GM18502 (cell line): ENCODE results near the gene LONP2.

Experiments used
- ATAC-seq: cut with Tn5 transposase; IDR thresholded peaks from one replicate; pipeline ENCODE4 v1.9.1; 2021; ENCODE audit warnings: mild to moderate bottlenecking; ENCODE audit not compliant: unreplicated experiment, poor library complexity

The LONP2 gene, protein sequence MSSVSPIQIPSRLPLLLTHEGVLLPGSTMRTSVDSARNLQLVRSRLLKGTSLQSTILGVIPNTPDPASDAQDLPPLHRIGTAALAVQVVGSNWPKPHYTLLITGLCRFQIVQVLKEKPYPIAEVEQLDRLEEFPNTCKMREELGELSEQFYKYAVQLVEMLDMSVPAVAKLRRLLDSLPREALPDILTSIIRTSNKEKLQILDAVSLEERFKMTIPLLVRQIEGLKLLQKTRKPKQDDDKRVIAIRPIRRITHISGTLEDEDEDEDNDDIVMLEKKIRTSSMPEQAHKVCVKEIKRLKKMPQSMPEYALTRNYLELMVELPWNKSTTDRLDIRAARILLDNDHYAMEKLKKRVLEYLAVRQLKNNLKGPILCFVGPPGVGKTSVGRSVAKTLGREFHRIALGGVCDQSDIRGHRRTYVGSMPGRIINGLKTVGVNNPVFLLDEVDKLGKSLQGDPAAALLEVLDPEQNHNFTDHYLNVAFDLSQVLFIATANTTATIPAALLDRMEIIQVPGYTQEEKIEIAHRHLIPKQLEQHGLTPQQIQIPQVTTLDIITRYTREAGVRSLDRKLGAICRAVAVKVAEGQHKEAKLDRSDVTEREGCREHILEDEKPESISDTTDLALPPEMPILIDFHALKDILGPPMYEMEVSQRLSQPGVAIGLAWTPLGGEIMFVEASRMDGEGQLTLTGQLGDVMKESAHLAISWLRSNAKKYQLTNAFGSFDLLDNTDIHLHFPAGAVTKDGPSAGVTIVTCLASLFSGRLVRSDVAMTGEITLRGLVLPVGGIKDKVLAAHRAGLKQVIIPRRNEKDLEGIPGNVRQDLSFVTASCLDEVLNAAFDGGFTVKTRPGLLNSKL

DNA sequence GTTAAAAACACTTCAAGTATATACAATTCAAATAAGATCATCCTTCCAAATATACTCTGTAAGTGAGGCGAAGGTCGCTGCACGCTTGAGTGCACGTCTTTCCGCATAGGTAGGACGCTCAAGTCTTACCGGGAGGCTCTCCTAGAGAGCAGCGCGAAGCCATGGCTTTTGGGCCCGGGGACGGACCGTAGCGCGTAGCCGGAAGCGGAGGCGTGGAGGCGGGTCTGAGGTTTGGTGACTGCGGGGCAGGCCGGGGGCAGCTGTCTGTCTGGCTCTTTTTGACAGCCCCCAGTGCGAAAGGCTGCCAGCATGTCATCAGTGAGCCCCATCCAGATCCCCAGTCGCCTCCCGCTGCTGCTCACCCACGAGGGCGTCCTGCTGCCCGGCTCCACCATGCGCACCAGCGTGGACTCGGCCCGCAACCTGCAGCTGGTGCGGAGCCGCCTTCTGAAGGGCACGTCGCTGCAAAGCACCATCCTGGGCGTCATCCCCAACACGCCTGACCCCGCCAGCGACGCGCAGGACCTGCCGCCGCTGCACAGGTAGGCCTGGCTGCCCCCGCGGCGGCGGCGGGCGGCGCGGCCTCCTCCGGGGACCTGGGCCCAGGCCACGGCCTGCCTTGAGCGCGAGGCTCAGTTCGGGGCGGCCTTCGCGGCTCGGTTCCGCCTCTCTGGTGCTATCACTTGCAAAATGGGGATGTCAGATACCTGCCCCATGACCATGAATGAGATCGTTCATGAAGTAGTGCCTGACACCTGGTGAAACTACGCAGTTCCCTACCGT is at the start of gene LONP2:
Gene LONP2, plus strand, starts transcription at position 221 of the 783 bp plus-strand sequence. Its CDS starts 89 bp downstream, at position 310.
- ATAC-seq: peak; percentile 98

DNA sequence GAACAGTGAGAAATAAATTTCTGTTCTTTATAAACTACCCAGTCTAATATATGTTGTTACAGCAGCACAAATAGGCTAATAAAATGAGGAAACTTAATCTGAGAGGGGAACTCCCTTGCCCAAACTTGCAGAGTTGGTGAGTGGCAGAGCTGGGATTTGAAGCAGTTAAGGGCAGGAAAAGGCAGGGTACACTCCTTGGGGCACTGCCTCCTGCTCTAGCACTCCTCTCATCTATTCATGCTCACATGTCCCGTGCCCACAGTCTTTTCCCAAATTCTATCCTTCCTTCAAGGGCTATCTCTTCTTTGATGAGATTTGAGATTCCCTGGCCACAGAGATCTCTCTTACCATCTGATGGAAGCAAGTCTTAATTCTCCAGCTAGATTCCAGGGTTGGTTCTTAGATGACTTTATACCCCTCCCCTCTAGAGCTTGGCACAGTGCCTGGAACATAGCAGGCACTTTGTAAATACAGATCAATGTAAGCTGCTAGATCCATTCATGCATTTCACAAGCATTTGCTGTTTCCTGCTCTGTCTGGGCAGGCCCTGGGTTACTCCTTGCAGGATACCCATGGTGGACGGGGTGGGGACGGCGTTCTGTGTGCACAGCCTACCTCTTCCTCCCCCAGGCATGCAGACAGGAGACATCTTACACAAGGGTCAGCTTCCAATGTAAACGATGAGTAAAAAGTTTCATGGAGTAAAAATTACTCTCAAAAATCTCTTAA is 49.1 kb upstream of the LONP2 start:
- no peak for ATAC-seq

DNA sequence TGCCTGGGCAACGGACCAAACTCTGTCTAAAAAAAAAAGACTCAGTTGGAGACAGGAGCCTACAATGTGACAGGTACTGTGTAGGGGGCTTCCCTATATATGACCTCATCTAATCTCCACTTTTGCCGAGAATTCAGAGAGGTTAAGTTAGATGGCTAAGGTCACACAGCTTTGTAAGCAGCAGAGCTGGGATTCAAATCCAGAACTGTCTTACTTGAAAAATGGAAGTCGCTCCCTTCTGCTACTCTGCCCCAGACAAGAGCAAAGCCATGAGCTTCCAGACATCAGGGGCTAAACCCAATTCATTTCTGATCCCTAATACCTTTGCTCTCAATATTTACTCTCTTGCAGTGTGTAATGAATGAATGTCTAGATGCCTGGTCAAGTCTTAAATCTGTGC is 46.8 kb upstream of the LONP2 start:
- no peak for ATAC-seq

DNA sequence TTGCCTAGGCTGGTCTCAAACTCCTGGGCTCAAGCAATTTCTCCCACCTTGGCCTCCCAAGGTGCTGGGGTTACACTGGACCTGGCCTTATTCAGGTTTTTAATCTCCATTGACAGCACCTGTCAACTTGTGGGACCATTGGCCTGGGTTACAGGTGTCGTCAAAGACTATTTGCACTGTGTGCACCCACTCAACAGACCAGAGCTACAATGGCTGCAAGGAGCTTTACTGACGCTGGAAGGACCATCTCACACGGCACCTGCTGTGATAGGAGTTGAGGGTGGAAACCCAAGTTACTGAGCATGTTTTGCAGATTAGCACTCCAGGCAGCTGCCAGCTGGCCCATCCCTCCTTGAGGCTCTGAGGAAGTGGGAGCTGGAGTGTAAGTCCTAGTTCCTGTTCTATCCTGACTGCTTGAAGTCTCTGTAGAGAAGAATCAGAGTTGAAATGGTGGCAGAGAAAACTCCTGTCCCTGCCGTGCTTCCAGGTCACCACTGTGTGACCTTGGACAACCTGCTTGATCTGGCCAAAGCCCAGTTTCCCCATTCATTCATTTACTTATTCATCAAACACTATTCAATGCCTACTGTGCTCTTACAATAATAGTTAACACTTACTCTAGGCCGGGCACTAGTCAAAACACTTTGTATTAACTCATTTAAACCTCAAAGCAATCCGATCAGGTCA is 42.4 kb upstream of the LONP2 start:
- ATAC-seq: no peak

DNA sequence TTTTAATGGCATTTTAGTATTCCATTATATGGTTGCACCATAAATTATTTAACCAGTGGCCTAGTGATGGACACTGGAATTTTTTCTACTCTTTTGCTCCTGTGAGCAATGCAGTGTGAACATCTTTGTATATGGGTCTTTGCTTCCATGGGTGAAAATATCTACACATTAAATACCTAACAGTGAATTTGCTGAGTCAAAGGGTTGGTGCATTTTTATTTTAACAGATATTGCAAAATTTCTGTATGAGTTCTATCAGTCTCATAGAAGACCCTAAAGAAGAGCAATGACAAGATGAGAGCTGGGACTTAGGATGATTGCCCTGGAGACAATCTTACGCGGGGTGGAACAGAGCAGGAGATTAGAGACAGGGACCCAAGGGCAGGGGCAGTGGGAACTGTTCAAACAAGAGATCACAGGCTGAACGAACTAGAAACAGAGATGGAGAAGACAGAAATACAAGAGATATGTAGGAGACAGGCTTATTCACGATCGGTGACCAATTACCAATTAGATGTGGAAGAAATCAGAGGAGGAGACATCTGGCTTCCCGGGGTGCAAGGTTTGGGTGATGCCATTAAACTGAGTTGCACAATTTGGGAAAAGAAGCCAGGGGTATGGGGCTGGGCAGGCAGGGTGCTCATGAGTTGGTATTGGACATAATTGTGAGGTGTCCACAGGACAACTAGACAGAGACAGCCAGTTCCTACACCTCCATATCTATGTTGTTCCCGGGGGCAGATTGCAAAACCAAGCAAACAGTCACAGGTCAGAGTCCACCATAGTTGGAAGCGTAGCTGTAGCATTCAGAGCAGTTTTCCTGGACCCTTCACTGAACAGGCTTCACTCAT is 39.9 kb upstream of the LONP2 start:
- ATAC-seq: no peak

DNA sequence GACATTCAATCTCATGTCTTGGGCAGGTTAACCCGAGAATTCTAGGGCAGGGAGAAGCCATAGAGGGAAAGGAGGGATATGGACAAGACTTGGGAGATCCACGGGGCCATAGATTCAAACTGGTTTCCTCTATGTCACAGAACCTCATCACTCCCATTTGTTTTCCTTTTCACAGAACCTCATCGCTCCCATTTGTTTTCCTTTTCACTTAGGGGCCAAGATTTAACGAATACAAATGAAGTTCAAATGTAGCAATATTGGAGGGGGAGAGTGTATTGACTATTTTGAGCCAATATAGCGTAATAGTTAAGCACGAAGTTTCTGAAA is 39.3 kb upstream of the LONP2 start:
- no peak for ATAC-seq

DNA sequence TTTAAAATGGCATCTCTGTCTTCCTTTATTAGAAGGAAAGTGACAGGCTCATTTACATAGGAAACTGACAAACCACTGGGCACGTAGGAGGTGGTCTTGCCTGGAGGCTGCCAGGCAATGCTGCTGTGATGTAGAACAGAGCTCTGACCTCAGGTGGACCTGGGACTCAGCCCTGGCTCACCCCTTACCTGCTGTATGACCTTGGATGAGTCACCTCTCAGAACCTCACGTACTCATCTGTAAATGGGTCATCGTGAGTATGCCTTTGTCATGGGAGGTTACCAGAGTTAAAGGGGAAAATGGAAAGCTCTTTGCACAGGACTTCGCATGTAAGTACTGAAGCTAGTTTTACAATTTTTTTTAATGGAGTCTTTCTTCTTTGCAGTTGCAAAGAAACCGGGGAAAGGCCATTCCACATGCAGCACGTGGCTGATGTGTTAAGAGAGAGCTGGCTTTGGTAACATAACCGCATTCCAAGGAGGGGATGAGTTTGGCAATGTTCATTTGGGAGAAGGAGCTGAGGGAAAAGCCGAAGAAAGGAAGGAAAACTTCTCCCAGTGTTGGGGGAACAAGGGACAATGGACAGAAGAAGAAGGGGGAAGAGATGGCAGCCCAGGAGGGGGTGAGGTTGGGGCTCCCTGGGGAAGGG is 37.4 kb upstream of the LONP2 start:
- ATAC-seq: no peak

DNA sequence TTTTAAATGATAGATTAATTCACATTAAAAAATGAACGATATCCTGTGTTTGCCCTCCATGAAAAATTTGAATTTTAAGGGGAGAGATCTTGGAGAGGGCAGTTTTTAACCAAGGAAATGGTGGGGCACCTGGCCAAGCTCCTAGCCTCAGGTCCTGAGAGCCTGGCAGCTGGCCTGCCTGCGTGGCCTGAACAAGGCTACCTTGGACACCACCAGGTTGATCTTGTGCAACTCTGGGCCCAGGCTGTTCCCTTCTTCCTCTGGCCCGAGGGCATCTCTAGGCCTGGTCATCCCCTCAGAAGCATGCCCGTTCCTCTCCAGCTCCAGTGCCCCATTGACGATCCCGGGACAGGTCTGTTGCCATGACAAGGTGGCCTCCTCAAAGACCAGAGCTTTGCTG is 33.4 kb upstream of the LONP2 start:
- no peak for ATAC-seq

DNA sequence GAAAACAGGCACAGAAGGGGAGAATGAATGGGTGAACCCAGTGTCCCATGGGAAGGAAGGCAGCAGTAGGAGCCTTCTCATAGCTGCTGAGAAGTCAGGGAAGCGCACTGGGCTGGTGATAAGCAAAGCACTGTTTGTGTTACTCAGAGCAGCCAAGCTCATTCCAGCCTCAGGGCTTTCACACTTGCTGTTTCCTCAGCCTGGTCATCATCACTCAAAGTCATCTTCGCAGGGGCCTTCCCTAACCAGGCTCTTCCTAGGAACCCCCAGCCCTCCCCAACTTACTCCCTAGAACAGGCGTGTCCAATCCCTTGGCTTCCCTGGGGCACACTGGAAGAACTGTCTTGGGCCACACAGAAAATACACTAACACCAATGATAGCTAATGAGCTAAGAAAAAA is 32.1 kb upstream of the LONP2 start:
- ATAC-seq: no peak

DNA sequence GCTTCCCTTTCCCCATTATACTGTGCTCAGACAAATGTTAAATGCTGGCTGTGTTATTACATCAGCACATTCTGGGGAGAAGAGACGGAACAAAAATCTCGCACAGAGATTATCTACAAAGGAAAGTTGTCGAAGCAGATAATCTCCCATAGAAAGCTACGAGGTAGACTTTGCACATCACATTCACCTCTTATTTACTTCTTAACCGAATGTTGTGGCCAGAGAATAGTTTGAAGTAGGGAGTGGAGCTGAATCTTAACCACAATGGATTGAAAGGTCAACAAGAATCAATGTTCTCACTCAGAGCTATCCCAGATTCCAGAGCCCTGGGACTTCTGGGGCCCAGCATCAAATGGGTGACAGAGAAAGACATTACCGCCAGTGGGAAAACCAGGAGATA is 28.4 kb upstream of the LONP2 start:
- ATAC-seq: no peak

DNA sequence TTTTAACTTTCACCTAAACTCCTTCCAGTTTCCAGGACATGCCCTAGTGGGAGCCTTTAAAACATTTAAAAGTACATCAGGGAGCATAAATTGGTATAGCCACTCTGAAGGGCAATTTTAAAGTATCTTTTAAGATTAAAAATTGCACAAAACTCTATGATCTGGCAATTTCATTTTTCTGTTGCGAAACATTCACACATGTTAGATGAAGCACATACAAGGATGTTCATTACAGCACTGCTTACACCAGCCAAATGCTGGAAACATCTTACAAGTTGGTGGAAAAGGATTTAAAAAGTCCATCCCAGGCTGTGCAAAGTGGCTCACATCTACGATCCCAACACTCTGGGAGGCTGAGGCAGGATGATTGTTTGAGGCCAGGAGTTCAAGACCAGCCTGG is 26.4 kb upstream of the LONP2 start:
- no peak for ATAC-seq

DNA sequence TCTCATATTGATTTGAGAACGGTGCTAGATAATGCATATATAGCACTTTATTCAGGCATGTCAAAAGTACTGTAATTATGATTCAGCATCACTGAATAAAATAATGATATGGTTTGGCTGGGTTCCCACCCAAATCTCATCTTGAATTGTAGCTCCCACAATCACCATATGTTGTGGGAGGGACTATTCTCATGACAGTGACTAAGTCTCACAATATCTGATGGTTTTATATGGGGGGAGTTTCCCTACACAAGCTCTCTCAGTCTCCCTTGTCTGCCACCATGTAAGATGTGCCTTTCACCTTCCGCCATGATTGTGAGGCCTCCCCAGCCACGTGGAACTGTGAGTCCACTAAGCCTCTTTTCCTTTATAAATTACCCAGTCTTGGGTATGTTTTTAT is 25.6 kb upstream of the LONP2 start:
- no peak for ATAC-seq

DNA sequence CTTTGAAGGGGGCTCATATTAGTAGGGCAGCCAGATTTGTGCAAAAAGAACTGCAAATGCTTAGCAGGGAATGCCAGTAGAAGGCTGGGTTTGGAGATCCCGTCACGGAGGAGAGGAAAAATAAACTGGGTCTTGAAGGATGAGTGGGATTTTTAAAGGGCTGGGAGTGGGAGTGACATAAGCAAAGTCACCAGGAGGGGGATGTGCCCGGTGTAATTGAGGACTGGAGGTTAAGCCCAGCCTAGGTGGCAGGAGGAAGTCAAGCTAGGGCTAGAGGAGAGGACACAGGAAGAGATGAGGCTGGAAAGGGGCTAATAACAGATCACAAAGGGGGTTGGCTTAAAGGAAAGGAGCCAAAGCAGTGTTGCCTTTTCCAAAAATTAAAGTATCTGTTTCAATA is 23.2 kb upstream of the LONP2 start:
- ATAC-seq: no peak

DNA sequence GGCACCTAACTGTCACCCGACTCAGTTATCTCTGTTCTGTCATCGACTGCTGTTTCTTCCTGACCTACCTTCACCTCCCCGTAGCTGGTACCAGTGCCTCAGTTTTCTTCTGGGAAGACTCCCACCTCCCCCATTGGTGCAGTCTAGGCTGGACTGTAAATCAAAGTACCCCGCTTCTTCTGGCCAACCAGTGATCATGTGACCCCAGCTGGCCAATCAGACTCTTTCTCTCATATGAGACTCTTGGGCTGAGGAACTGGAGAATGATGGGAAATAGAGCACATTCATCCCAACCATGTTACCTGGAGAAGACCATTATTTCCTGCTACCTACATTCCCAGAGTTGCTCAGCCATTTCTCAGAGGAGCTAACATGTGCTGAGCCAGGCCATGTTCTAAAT is 20.6 kb upstream of the LONP2 start:
- no peak for ATAC-seq

DNA sequence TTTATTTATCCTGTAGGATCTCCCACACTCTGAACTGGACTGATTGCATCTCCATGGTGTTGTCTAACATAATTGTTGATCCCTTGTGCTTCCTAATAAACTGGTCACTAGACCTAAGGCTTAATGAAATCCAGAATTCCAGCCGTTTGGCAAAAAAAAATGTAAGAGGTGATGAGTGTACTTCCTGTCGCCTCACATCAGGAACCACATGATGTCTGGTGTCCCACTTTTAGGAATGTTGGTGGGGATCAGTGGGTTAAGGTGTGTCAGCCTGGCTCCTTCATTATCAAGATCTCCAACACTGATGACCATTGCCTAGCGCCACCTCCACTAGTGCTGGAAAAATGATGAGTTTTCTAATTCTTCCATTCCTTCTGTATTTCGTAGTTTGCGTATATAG is 18.6 kb upstream of the LONP2 start:
- ATAC-seq: no peak

DNA sequence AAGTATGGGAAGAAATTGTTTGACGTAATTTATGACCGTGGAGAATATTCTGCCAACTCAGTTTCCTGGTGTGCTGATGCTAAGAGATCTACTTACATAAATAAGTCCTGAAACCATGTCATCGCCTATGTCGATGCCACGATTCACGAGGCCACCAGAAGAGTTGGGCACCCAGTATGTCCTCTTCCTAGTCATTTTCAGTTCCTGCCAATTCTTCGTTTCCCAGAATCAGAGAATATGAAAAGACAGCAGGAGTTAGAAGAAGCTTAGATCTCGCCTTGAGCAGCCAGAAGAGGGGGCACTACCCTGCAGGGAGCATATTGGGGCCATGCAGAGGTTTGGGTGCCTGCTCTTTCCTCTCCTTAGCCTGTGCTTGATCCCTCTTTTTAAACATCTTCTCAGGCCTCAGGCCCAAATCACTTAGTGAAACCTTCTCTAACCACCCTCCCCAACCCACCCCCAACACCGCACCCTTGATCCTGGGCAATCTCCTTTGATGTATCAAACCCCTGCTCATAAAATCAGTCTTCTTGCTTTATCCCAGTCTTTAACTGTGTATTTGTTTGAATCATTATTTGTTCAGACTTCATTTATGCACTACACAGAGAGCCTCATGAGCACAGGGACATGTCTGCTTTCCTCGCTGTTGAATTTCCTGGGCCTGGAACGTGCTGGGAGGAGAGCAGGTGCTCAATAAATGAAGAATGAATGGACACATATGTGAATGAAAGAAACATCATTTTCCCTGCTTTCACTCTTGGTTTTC is 12.2 kb upstream of the LONP2 start:
- no peak for ATAC-seq

DNA sequence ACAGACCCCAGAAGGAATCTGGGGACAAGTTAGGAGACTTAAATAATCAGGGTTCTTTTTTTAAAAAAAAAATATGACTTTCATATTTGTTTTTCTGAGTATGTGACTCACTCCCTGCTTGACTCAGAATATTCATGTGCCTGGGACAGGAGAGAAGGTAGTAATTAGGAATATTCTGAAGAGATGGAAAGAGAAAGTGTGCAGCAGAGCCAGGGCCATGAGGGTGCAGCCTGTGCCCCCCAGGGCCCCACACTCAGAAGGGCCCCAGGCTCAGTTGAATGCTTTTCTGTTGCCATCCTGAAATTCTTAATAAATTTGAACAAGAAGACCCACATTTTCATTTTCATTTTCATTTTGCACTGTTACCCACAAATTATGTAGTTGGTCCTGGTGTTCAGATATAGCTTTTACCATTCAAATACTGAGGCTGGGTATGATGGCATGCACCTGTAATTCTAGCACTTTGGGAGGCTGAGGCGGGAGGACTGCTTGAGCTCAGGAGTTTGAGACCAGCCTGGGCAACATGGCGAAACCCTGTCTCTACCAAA is 11.5 kb upstream of the LONP2 start:
- no peak for ATAC-seq
